Suprapubic skin (tissue), 3 donors: ENCODE data around the gene ICE1.

ENCODE experiments used
- POLR2AphosphoS5 ChIP-seq, 3 donors: sonication (generic); formaldehyde crosslinking; IDR thresholded peaks; one replicate each; pipeline ENCODE4 v1.6.1; 2017; ENCODE audit warnings: antibody characterized with exemption in 3 of 3
- TF ChIP-seq, protein P1 (sequence below), 2 donors: fragments of 200-600 bp in 1 of 2; fragments of 450-650 bp in 1 of 2; sonication (generic) in 1 of 2; IDR thresholded peaks; one replicate each; pipeline ENCODE4 v1.5.1; 2016 to 2019; ENCODE audit warnings: antibody characterized with exemption in 2 of 2, mild to moderate bottlenecking in 1 of 2, moderate library complexity in 1 of 2

DNA sequence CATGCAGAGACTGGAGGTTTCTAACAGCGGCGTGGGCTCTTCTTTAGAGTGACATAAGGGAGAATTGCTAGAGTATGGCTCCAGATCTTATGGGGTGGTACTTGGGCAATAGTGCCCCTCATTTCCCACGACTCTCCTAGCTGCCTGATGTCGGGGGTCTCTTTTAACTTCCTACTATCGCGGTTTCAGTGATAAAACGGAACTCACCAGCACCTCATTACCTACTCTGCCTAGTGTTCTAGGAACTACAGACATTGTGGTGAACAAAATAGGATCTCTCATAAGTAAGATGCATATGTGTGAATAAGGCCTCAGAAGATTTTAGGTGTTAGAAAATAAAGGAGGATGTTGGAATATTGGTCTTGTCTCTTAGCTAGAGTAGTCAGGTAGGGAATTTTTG, 1.1 kb downstream of the ICE1 start:
- TF ChIP-seq, protein P1, sequence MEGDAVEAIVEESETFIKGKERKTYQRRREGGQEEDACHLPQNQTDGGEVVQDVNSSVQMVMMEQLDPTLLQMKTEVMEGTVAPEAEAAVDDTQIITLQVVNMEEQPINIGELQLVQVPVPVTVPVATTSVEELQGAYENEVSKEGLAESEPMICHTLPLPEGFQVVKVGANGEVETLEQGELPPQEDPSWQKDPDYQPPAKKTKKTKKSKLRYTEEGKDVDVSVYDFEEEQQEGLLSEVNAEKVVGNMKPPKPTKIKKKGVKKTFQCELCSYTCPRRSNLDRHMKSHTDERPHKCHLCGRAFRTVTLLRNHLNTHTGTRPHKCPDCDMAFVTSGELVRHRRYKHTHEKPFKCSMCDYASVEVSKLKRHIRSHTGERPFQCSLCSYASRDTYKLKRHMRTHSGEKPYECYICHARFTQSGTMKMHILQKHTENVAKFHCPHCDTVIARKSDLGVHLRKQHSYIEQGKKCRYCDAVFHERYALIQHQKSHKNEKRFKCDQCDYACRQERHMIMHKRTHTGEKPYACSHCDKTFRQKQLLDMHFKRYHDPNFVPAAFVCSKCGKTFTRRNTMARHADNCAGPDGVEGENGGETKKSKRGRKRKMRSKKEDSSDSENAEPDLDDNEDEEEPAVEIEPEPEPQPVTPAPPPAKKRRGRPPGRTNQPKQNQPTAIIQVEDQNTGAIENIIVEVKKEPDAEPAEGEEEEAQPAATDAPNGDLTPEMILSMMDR (IDR thresholded peaks at IDR 0.05), result no peak
- no peak for TF ChIP-seq POLR2AphosphoS5 (IDR thresholded peaks at IDR 0.05)
